HepG2 (cell line): Measurements from ENCODE around the gene LTB4R. TPM values are rescaled to one million over a fixed set of nuclear protein-coding genes. Genes with fewer than 3 reads are reported as not detected.

Experiments
- ATAC-seq: fragments of 200-7000 bp; cut with Tn5 transposase; 3 replicates; pipeline ENCODE4 v1.9.1; 2020; ENCODE audit warnings: mild to moderate bottlenecking, moderate library complexity
- BruUV-seq: library from RNA; stranded (reverse); fragments of 400-500 nt; replicated peaks from 2 replicates; lab custom pipeline; 2021; lab: Mats Ljungman, UMichigan
- CTCF ChIA-PET: fragments of 300-600 bp; formaldehyde crosslinking; extraction: SDS; loops from one replicate; lab custom pipeline; 2021; ENCODE audit warnings: low total read pairs, inconsistent platforms, low intra/inter-chr PET ratio; lab: Yijun Ruan, JAX
- POLR2A ChIA-PET: fragments of 350-600 bp; sonication (Branson Sonifier 250); formaldehyde crosslinking; loops from one replicate; lab custom pipeline; 2020; ENCODE audit warnings: antibody characterized with exemption, inconsistent platforms; lab: Yijun Ruan, JAX
- DNase-seq: peaks from one replicate; pipeline ENCODE4 v3.0.0-alpha.2; 2015; ENCODE audit warnings: low spot score
- FAIRE-seq: peaks from 3 replicates; lab custom pipeline; 2011; peaks lifted over from hg19 to GRCh38; lab: Jason Lieb, UNC
- H2AFZ ChIP-seq: one replicate; pipeline ENCODE4 v1.6.1; 2011; ENCODE audit warnings: low read length, inconsistent platforms
- H3K27ac ChIP-seq: fragments of 300-600 bp; 3 replicates; pipeline ENCODE4 v1.8.0; 2011; ENCODE audit warnings: mixed run types, mild to moderate bottlenecking, mixed read lengths, low read length, inconsistent platforms; ENCODE audit not compliant: insufficient read depth; ENCODE audit errors: extremely low read length
- H3K27me3 ChIP-seq, 2 experiments: fragments of 200-600 bp in 1 of 2; 2 replicates in 1 of 2; 3 replicates in 1 of 2; pipeline versions ENCODE4 v1.6.0 to v1.8.0; 2011; ENCODE audit warnings: low read length in 2 of 2, mild to moderate bottlenecking in 2 of 2, moderate library complexity in 2 of 2, inconsistent platforms in 1 of 2; ENCODE audit not compliant: insufficient read depth in 2 of 2, control insufficient read depth in 1 of 2
- H3K36me3 ChIP-seq, 2 experiments: fragments of 200-600 bp in 1 of 2; replicated peaks in 1 of 2; 2 replicates in 1 of 2; 3 replicates in 1 of 2; pipeline versions ENCODE4 v1.5.1 to v1.8.0; 2011; ENCODE audit warnings: low read length in 2 of 2, inconsistent platforms in 1 of 2; ENCODE audit not compliant: insufficient read depth in 2 of 2, control insufficient read depth in 1 of 2
- H3K4me1 ChIP-seq: 2 replicates; pipeline ENCODE4 v1.5.1; 2012; ENCODE audit warnings: low read length, inconsistent platforms; ENCODE audit not compliant: insufficient read depth
- H3K4me2 ChIP-seq: 2 replicates; pipeline ENCODE4 v1.6.0; 2011; ENCODE audit warnings: low read depth, low read length, inconsistent platforms
- H3K4me3 ChIP-seq, 3 experiments: fragments of 200-600 bp in 1 of 3; sonication (generic), shearing (Covaris generic) in 1 of 3; replicated peaks in 1 of 3; 2 replicates each; pipeline ENCODE4 v1.5.1; 2011 to 2016; ENCODE audit warnings: low read length in 3 of 3, inconsistent platforms in 2 of 3, low read depth in 2 of 3, mild to moderate bottlenecking in 2 of 3, control low read depth in 1 of 3, mixed read lengths in 1 of 3; ENCODE audit not compliant: insufficient read depth in 1 of 3
- H3K79me2 ChIP-seq: one replicate; pipeline ENCODE4 v1.6.1; 2011; ENCODE audit warnings: low read length, inconsistent platforms; ENCODE audit not compliant: insufficient read depth
- H3K9ac ChIP-seq: 2 replicates; pipeline ENCODE4 v1.6.0; 2011; ENCODE audit warnings: mild to moderate bottlenecking, low read depth, low read length, inconsistent platforms; ENCODE audit not compliant: insufficient read depth
- H3K9me3 ChIP-seq: 2 replicates; pipeline ENCODE4 v1.5.1; 2012; ENCODE audit warnings: mild to moderate bottlenecking, low read length
- H4K20me1 ChIP-seq: 2 replicates; pipeline ENCODE4 v1.6.0; 2011; ENCODE audit warnings: inconsistent platforms, mild to moderate bottlenecking, low read length, moderate library complexity; ENCODE audit not compliant: insufficient read depth
- ARID5B ChIP-seq: IDR thresholded peaks from 2 replicates; pipeline ENCODE4 v1.4.0; 2020; ENCODE audit warnings: mild to moderate bottlenecking, missing genetic modification reagents
- HIC2 ChIP-seq: sonication (generic); formaldehyde crosslinking; IDR thresholded peaks from 2 replicates; pipeline ENCODE4 v1.9.0; 2022; ENCODE audit warnings: low read depth, missing genetic modification reagents
- TRIM24 ChIP-seq: sonication (generic); formaldehyde crosslinking; IDR thresholded peaks from 2 replicates; pipeline ENCODE4 v1.8.0; 2022; ENCODE audit warnings: mild to moderate bottlenecking, missing genetic modification reagents
- ZNF317 ChIP-seq: sonication (generic); formaldehyde crosslinking; IDR thresholded peaks from 2 replicates; pipeline ENCODE4 v1.5.0; 2020; ENCODE audit warnings: mild to moderate bottlenecking, missing genetic modification reagents
- ZNF563 ChIP-seq: sonication (generic); formaldehyde crosslinking; IDR thresholded peaks from 2 replicates; pipeline ENCODE4 v1.8.0; 2022; ENCODE audit warnings: mild to moderate bottlenecking, moderate library complexity, missing genetic modification reagents
- ZNF792 ChIP-seq: IDR thresholded peaks from 2 replicates; pipeline ENCODE4 v1.6.1; 2016
- ZNF891 ChIP-seq: sonication (generic); formaldehyde crosslinking; IDR thresholded peaks from 2 replicates; pipeline ENCODE4 v1.5.0; 2020; ENCODE audit warnings: mild to moderate bottlenecking, missing genetic modification reagents
- WGBS: methylation state at CpG from one replicate; pipeline ENCODE4 v1.1.6; 2017; ENCODE audit warnings: low lambda C conversion rate; 5-methylcytosine and 5-hydroxymethylcytosine counted together
- in situ Hi-C: cut with HindIII; loops from 2 replicates; pipeline ENCODE4 v1.10.0; 2017; ENCODE audit warnings: low pct_unique_long_range_greater_than_20kb; ENCODE audit not compliant: extremely low pct_ligation_motif_present
- intact Hi-C: fragments of 100-400 bp; cut with micrococcal nuclease; formaldehyde crosslinking; loops from one replicate; pipeline ENCODE4 v1.10.0; 2022; ENCODE audit not compliant: unreplicated experiment
- polyA plus RNA-seq, 8 experiments: library from polyadenylated mRNA; depleted of rRNA in 3 of 8; stranded (reverse) in 7 of 8; unstranded in 1 of 8; fragments of >200 nt; fragmentation: Illumina TruSeq in 4 of 8; extraction: Trizol in 4 of 8; gene quantifications; 2 replicates each; pipeline versions ENCODE4 v1.2.1 to v1.2.3, GENCODE V29; 2011 to 2016; ENCODE audit warnings: low read depth in 4 of 8, missing spikeins in 1 of 8, mixed read lengths in 1 of 8; ENCODE audit not compliant: insufficient read depth in 1 of 8
- total RNA-seq, 5 experiments: library from RNA; depleted of rRNA; stranded (reverse); fragments of >200 nt; fragmentation: Illumina TruSeq; extraction: Trizol; gene quantifications; 2 replicates each; pipeline ENCODE4 v1.2.3, GENCODE V29; 2016; ENCODE audit warnings: low read depth in 1 of 5
- TF ChIP-seq, protein P1 (sequence below): sonication (generic); formaldehyde crosslinking; IDR thresholded peaks from 2 replicates; pipeline ENCODE4 v1.4.0; 2020; ENCODE audit warnings: missing genetic modification reagents
- TF ChIP-seq, protein P2 (sequence below): sonication (generic); formaldehyde crosslinking; IDR thresholded peaks from 2 replicates; pipeline ENCODE4 v1.5.1; 2020; ENCODE audit warnings: mild to moderate bottlenecking, missing genetic modification reagents, borderline replicate concordance

The LTB4R gene
- total and polyA plus RNA-seq, 2 of the 13 experiments (the other 11 are each of a cell fraction or from before 2014, with no cell fraction given): 3.2 to 8.2 TPM

GRCh38 chr14:24337144-24337823 lies 26.0 kb downstream of the LTB4R start:
- Histone ChIP-seq H3K79me2 (no peaks in the 10 kb centered on the region), H3K9ac (no peak overlapping the region), H3K4me2 (no peak overlapping the region), H3K27ac (no peak overlapping the region), H4K20me1 (no peaks in the 10 kb centered on the region), H3K27me3 (peaks cover 20 to 78% of the 10 kb centered on the region in 2 experiments; a peak in 4 of 5 replicates), H3K9me3 (no peaks in the 10 kb centered on the region), H3K4me3 (no peak overlapping the region), H3K4me1 (peaks cover 34% of the 10 kb centered on the region), H3K36me3 (no peaks in the 10 kb centered on the region), H2AFZ (no peak overlapping the region)
- ChIA-PET POLR2A (interaction anchor here (0.8 to 2.0 kb wide), 8 partner anchors 9 to 105 kb away, joined by 3 to 7 read pairs (median 4); partner anchors contain the start of genes CBLN3 and KHNYN), CTCF (interaction anchor here (1.3 to 10.2 kb wide), 2 partner anchors 97 to 99 kb away, joined by 5 to 235 read pairs; partner anchors contain the start of genes CBLN3 and KHNYN)
- in situ Hi-C loops (no loop called here), intact Hi-C loops (no loop called here)
- FAIRE-seq (no peak), DNase-seq (no peak), ATAC-seq (no peak)
- 12% methylated on average over 7 of the region's 7 CpGs for WGBS
- no TSS peak for BruUV-seq
- TF ChIP-seq, protein P1, sequence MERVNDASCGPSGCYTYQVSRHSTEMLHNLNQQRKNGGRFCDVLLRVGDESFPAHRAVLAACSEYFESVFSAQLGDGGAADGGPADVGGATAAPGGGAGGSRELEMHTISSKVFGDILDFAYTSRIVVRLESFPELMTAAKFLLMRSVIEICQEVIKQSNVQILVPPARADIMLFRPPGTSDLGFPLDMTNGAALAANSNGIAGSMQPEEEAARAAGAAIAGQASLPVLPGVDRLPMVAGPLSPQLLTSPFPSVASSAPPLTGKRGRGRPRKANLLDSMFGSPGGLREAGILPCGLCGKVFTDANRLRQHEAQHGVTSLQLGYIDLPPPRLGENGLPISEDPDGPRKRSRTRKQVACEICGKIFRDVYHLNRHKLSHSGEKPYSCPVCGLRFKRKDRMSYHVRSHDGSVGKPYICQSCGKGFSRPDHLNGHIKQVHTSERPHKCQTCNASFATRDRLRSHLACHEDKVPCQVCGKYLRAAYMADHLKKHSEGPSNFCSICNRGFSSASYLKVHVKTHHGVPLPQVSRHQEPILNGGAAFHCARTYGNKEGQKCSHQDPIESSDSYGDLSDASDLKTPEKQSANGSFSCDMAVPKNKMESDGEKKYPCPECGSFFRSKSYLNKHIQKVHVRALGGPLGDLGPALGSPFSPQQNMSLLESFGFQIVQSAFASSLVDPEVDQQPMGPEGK (CRISPR knock-in tag): no peak
- TF ChIP-seq, protein P2, sequence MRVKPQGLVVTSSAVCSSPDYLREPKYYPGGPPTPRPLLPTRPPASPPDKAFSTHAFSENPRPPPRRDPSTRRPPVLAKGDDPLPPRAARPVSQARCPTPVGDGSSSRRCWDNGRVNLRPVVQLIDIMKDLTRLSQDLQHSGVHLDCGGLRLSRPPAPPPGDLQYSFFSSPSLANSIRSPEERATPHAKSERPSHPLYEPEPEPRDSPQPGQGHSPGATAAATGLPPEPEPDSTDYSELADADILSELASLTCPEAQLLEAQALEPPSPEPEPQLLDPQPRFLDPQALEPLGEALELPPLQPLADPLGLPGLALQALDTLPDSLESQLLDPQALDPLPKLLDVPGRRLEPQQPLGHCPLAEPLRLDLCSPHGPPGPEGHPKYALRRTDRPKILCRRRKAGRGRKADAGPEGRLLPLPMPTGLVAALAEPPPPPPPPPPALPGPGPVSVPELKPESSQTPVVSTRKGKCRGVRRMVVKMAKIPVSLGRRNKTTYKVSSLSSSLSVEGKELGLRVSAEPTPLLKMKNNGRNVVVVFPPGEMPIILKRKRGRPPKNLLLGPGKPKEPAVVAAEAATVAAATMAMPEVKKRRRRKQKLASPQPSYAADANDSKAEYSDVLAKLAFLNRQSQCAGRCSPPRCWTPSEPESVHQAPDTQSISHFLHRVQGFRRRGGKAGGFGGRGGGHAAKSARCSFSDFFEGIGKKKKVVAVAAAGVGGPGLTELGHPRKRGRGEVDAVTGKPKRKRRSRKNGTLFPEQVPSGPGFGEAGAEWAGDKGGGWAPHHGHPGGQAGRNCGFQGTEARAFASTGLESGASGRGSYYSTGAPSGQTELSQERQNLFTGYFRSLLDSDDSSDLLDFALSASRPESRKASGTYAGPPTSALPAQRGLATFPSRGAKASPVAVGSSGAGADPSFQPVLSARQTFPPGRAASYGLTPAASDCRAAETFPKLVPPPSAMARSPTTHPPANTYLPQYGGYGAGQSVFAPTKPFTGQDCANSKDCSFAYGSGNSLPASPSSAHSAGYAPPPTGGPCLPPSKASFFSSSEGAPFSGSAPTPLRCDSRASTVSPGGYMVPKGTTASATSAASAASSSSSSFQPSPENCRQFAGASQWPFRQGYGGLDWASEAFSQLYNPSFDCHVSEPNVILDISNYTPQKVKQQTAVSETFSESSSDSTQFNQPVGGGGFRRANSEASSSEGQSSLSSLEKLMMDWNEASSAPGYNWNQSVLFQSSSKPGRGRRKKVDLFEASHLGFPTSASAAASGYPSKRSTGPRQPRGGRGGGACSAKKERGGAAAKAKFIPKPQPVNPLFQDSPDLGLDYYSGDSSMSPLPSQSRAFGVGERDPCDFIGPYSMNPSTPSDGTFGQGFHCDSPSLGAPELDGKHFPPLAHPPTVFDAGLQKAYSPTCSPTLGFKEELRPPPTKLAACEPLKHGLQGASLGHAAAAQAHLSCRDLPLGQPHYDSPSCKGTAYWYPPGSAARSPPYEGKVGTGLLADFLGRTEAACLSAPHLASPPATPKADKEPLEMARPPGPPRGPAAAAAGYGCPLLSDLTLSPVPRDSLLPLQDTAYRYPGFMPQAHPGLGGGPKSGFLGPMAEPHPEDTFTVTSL (CRISPR knock-in tag): no peak
- no peak for TF ChIP-seq ZNF792 (CRISPR knock-in tag)
- TF ChIP-seq HIC2 (CRISPR knock-in tag): peak; percentile 53; the same call in 1 of the 2 replicates
- peak; percentile 64; the same call in 1 of the 2 replicates for TF ChIP-seq ZNF563 (CRISPR knock-in tag)
- no peak for TF ChIP-seq ZNF317 (CRISPR knock-in tag)
- TF ChIP-seq TRIM24 (CRISPR knock-in tag): no peak
- TF ChIP-seq ARID5B (CRISPR knock-in tag): no peak
- TF ChIP-seq ZNF891 (CRISPR knock-in tag): no peak
